NCI-H69 (cell line): ENCODE results near the gene PLCXD1.
"Not testable (repeated sequence)": the region's sequence is repeated elsewhere in the genome, so short reads cannot be mapped to it uniquely, and the experiment has no call there.

Experiments
- DNase-seq: peaks from one replicate; lab custom pipeline; 2025; lab: John Stamatoyannopoulos, UW

The PLCXD1 gene

DNA sequence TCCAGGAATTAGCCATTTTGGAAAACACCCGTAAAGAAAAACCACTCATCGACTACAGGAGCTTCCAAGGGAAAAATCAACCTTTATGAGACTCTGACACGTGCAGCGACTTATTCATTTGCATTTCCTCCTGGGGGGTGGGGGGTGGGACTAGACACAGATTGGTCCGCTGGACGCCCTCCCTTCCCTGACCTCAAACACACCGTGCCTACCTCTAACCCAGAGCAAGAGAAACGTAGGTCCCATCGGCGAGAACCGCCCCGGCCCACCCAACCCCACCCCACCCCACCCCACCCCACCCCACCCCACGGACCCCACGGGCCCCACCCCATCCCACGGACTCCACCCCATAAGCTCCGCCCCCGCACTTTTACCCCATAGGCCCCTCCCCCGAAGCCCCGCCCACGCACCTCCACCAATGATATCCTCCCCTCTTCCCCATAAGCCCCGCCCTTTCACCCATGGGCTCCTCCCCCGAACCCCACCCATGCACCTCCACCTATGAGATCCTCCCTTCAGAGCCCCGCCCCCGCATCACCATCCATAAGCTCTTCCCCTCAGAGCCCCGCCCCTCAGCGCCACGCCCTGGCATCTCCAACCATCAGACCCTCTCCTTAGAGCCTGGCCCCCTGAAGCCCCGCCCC is 36.4 kb downstream of the PLCXD1 start:
- no peak for DNase-seq

DNA sequence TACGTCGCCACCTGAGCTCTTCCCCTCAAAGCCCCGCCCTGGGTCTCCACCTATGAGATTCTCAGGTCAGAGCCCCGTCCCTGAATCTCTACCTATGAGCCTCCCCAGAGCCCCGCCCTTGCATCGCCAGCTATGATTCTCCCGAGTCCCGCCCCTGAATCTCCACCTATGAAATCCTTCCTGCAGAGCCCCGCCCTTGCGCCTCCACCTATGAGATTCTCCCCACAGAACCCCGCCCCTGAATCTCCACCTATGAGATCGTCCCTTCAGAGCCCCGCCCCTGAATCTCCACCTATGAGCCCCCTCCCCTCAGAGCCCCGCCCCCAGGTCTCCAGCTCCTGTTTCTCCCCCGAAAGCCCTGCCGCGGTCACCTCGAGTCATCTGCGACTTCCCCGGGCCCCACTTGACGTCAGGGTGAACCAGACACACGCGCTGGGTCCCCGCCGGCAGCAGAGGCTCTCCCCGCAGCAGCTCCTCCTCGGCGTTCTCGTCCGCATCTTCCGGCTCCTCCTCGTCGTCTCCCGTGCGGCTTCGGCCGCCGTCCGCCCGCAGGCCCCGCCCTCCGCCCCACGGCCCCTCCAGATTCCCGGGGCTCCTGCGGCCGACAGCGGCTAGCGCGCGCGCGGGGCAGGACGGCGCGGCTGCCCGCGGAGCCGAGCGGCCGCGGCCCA is 37.0 kb downstream of the PLCXD1 start:
- DNase-seq, result no peak

DNA sequence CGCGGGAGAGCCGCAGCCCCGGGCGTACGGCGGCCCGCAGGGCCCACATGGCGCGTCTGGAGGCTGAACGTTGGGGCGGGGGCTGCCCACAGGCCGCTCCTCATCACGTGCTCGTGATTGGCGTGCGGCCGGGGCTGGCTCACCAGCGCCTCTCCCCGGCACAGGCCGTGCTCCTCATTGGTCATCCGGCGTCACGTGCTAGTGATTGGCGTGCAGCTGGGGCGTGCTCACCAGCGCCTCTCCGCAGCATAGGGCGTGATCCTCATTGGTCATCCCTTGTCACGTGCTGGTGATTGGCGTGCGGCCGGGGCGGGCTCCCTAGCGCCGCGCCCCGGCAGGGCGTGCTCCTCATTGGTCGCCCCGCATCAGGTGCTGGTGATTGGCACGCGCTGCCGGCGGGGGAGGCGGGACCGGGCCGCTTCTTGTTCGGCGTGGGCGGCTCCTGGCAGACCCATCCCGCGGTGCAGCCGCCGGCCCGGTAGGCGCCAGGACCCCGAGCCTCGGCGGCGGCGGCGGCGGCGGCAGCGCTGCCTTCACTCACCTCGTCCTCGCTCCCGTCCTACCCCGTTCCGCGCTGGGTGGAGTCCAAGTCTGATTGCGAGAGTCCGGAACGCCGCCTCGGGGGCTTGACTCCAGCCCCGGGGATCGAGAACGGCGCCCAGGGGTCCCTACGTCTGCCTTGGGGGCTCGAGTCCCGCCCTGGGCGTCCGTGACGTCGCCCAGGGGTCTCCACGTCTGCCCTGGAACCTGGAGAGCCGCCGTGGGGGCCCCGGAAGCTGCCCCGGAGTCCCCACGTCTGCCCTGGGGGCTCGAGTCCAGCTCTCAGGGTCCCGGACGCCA is 37.8 kb downstream of the PLCXD1 start, which contains the start of gene GTPBP6:
Gene GTPBP6 (minus strand): TSS at position 58 of the 840 bp plus-strand sequence. CDS start 9 bp downstream, at position 49.
- no peak for DNase-seq

DNA sequence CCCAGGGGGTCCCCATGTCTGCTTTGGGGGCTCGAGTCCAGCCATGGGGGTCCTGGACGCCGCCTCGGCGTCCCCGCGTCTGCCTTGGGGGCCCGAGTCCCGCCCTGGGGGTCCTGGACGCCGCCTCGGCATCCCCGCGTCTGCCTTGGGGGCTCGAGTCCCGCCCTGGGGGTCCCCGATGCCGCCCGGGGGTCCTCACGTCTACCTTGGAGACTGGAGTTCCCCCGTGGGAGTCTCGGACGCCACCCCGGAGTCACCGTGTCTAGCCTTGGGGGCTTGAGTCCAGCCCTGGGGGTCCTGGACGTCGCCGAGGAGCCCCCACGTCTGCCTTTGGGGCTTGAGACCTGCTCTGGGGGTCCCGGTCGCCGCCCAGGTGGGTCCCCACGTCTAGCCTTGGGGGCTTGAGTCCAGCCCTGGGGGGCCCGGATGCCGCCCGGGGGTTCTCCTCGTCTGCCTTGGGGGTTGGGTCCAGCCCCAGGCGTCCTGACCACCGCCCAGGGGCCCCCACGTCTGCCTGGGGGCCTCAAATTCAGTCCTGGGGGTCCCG is 38.5 kb downstream of the PLCXD1 start:
- no peak for DNase-seq

DNA sequence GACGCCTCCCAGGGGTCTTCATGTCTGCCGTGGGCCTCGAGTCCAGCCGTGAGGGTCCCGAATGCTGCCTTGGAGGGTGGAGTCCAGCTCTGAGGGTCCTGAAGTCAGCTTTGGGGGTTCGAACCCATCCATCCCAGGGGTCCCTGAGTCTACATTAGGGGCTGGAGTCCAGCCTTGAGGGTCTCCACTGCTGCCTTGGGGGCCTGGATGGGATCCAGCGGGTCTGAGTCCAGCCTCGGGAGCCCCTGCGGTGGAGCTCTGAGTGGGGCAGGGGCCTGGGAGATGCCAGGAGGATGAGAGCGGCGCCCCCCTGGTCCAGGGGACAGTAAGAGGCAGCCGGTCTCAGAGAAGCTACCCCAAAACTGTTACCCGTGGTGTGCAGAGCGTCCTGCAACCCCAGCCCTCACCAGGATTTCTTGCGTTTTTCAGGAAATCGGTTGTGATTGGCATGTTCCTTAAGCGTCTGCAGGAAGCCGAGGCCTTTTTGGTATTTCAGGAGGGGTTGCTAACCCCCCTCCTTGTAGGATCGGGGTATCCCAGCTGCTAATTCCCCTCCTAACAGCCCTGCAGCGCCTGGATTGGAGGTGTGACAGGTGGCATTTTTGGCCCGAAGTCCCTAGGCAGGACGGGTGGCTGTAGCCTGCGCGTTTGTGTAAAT is 39.1 kb downstream of the PLCXD1 start:
- no peak for DNase-seq

DNA sequence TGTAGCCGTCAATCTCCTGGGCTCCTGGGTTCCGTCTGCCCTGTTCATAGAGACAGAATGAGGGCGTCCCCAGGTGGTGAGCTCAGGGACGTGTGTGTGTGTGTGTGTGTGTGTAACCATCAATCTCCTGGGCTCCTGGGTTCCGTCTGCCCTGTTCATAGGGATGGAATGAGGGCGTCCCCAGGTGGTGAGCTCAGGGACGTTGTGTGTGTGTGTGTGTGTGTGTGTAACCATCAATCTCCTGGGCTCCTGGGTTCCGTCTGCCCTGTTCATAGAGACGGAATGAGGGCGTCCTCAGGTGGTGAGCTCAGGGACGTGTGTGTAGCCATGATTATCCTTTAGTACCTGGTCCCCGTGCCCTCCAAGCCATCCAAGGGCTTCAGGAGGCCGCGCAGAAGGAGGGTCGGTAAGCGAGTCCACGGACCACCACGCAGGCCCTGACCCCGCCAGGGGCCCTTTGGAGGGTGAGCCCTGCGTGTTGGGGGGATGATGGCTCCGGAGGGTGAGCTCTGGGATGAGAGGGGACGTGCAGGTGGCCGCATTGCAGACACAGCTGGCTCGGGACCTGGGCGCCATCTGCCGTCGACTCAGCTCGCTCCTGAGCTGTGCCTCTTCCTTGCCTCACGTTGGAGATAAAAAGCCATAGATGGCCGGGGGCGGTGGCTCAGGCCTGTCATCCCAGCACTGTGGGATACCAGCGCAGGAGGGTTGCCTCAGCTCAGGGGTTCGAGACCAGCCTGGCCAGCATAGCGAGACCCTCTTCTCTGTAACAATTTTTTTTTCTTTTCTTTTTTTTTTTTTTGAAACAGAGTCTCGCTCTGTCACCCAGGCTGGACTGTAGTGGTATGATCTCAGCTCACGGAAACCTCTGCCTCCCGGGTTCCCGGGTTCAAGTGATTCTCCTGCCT is 42.8 kb downstream of the PLCXD1 start:
- DNase-seq, result no peak

DNA sequence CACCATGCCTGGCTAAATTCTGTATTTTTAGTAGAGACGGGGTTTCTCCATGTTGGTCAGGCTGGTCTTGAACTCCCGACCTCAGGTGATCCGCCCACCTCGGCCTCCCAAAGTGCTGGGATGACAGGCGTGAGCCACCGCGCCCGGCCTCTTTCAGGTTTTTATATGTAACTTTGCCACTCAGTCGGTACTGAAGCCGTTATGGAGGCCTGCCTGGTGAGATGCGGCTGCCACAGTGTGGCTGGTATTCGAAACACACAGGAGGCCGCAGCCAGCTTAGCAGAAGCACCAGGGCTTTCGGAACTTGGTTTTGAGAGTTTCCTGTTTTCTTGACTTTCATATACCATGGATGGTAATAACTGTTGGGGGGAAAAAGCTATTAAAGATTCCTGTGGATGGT is 43.5 kb downstream of the PLCXD1 start:
- DNase-seq, result not testable (repeated sequence)

DNA sequence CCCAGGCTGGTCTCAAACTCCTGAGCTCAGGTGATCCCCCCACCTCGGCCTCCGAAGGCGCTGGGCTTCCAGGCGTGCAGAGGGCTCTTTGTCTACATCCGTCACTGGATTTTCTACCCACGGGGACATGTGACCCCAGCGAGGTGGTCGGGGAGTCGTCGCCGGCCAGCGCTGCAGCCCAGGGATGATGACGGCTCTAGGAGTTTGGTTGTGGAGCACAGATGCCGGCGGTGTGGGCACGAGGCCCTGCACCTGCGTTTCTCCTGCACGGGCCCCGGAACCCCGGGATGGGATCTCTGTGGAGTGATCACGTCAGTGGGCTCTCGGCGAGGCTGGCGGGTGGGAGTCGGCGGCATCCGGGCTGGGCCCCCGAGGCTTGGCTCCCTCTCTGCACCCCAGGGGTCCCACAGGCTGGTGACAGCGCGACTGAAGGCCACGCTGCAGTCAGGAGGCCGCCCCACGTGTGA is 46.5 kb downstream of the PLCXD1 start:
- DNase-seq, result no peak

DNA sequence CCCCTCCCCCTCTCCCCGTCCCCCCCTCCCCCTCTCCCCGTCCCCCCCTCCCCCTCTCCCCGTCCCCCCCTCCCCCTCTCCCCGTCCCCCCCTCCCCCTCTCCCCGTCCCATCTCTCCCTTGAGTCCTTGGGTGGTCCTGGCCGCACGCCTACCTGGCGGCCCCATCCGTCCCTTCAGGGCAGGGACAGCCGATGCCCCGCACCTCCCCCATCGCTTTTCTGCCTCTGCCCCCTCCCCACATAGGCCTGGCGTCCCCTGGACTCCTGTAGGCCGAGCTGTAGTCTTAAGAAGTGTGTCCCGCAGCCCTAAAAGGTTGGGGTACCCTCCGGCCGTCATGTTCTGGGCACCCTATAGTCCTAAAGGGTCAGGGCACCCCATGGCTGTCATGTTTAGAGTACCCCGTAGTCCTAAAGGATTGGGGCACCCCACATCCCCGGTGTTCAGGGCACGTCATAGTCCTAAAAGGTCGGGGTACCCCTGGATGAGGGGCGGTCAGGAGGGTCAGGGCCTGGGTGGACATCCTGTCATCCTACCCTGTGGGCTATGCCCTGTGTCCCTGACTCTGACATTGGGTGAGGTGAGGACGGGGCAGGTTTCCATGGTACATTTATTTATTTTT is 48.2 kb downstream of the PLCXD1 start:
- DNase-seq, result no peak

DNA sequence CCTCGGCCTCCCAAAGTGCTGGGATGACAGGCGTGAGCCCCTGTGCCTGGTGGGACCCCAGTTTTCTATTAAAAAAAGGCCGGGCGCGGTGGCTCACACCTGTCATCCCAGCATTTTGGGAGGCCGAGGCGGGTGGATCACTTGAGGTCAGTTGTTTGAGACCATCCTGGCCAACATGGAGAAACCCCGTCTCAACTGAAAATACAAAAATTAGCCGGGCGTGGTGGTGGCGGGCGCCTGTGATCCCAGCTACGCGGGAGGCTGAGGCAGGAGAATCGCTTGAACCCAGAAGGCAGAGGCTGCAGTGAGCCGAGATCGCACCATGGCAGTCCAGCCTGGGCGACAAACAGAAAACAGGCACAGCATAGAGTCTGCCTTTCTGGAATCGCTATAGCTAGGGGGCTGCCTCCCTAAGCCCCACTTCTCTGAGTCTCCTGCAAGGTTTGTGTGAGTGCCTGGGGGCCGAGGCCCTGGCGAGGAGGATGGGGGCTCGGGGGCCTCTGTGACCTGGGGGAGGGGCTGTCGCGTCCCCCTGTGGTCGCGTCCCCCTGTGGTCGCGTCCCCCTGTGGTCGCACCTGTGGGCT is 49.1 kb downstream of the PLCXD1 start:
- DNase-seq, result not testable (repeated sequence)

DNA sequence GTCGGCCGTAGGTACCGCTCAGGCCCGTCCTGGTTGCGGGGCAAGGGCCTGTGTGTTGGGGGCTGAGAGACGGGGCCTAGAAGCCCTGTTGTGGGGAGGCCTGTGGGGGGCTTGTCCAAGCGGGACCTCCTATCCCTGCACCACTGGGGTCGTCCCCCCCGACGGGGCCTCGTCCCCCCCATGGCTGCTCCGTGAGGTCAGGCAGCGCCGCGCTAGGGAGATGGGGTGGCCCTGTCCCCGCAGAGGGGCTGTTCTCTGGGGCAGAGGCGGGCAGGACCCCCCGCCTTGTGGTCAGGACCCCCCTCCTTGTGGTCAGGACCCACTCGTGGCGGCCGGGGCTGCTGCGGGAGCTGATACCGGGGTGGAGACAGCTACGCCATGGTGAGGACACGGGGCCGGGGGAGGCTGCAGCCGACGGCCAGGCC is 49.6 kb downstream of the PLCXD1 start:
- DNase-seq, result no peak

DNA sequence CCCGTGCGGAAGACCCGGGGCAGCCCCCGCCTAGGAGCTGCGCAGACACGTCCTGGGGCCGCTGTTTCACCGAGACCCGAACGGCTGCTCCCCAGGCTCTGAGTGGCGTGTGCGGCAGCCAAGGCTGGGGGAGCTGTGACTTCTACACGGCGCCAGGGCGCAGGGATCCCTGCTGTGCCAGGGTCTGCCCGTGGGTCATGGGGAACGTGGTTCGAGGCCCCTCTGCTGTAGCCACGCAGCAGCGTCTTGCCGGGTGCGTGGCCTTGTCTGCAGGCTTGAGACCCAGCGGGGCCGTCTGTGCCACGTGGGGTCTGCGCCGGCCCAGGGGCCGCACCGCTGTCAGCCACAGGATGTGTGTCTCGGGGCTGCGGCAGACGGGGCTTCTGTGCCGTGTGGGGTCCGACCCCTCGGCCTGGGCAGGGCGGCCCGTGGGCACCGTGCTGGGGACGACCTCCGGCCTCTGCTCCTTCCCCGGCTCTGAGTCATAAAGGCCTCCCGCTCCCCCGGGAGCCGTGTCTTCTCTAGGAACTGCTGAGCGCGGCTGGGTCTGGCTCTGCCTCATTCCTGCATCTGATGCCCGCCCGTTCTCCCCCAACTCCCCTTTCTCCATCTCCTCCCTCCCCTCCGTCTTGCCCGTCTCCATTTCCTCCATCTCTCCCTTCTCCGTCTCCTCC is 50.1 kb downstream of the PLCXD1 start:
- DNase-seq, result peak; percentile 30

DNA sequence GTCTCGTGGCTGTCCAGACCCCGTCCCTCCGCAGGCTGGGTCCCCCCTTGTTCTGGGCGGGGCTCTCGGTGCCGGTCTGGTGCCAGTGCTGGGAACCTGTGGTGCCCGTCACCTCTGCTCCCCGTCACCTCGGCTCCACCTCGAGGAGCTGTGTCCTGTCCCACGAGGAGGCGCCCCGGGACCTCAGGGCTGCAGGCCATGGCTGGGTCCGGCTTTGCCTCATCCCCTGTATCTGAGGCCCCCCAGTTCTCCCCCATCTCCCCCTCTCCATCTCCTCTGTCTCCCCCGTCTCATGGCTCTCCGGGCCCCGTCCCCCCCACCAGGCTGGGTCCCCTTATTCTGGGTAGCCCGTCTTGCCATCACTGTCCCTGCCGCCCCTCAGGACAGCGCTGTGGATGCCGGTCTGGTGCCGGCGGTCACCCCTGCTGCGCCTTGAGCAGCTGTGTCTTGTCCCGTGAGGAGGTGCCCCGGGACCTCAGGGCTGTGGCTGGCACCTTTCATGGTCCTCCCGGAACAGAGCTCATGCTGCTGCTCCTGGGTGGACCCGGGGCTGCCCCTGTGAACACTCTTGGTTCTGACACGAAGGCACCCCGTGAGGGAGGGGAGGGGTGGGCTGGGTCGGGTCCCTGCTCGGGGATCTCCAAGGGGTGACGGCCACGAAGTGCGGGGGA is 50.8 kb downstream of the PLCXD1 start:
- no peak for DNase-seq

DNA sequence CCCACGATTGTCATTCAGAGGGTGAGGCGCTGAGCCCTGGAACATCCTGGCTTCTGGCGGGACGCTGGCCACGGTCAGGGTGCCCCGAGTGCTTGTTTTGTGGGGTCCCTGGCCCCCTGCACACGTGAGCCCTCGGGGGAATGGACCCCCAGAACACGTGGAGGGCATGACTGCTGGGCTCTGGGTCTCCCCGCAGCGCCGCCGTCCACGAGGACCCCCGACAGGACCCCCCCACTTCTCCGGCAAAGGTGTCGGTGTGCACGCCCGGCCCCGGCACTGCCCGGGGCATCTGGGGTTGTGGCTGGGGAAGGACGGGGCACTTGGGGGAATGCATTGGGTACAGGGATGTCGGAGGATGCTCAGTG is 51.3 kb downstream of the PLCXD1 start:
- no peak for DNase-seq

DNA sequence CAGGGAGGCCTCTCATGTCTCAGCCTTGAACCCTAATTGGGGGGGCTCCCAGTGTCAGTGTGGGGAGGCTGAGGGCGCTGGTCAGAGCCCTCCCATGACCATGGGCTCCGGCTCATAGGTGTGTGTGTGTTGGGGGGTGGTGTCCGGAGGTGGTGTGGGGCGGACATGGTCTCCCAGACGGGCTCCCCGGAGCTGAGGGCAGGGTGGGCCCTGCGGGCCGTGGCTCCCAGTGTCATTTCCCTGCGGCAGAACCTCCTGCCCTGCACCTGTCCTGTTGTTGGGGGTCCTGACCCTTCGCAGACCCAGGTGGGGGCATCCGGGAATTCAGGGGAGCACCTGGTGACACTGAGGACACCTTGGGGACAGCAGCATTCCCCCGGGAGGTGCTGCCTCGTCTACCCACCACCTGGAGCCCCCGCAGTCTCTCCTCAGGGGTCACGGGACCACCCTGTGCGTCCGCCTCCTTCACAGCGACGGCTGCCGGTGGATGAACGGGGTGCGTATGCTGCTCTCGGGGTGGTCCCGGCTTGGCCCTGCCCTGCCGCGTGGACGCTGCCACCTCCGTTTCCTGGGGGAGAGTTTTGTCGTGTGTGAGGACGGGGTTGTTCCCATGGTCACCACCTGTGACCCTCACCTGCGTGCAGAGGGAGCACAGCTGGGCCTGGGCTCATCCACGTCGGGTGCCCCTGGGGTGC is 51.9 kb downstream of the PLCXD1 start:
- no peak for DNase-seq

DNA sequence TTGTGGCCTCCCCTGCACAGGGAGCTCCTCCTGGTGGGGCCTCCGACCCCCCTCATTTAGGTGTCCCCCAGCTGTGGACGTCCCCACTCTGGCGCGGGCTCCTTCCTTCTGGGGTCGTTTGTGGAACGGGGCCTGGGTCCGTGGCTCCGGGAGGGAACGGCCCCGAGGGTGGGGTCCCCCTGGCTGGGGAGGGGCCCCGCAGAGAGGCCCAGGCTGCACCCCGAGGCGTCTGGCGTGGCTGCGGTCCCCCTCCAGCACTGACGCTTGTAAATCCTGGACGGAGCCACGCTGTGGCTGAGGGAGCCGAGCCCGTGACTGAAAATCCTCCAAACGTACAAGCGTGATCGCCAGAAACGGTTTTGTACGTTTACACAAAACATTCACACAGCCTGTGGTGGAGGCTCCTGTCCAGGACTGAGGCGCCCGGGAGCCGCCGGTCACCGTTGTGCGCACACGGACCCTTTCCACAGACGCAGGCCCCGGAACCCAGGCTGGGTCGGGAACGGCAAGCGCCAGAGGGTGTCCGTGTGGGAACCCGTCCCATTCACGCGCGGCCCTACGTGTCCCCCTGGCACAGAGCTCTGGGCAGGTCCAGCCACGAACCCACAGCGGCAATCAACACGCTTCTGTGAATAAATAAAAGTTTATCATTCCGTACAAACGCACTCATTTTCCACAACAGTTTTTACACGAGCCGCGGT is 52.6 kb downstream of the PLCXD1 start:
- no peak for DNase-seq

DNA sequence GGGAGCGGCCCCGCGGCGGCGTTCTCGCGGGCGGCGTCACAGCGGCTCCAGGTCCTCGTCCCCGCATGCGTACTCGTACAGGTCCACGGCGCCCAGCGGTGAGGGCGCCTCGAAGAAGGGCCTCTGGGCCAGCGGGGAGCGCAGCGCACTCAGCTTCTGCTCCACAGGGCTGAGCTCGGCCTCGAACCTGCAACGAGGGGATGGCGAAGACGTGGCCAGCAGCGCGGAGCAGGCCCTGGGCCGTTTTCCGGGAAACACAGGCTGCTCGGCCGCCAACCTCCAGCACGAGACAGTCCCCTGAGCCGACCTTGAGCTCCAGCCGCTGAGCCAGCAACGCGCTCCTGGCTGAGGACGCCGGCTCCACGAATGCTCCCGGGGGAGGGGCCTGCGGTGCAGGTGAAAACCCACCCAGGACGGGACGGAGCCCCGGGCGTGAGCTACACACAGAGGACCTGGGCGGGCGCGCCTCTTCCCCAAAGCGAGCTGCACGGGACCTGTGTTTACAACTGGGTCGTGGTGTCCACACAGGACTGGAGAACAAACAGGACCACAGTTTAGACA is 53.2 kb downstream of the PLCXD1 start:
- no peak for DNase-seq
